Gastroesophageal sphincter (tissue), 3 donors: Measurements from ENCODE around the gene HOXD8.

ENCODE experiments used
- CTCF ChIP-seq, 4 experiments: fragments of 200-600 bp in 2 of 4; fragments of 450-650 bp in 2 of 4; sonication (generic) in 1 of 4; IDR thresholded peaks; one replicate each; pipeline ENCODE4 v1.5.1; 2017 to 2019; ENCODE audit warnings: antibody characterized with exemption in 4 of 4, mild to moderate bottlenecking in 2 of 4, moderate library complexity in 2 of 4
- EP300 ChIP-seq: sonication (generic); formaldehyde crosslinking; IDR thresholded peaks from one replicate; pipeline ENCODE4 v1.6.1; 2017; ENCODE audit warnings: antibody characterized with exemption, mild to moderate bottlenecking
- POLR2A ChIP-seq, 2 donors: fragments of 450-650 bp; IDR thresholded peaks; one replicate each; pipeline ENCODE4 v1.6.1; 2017; ENCODE audit warnings: antibody characterized with exemption in 2 of 2, mild to moderate bottlenecking in 2 of 2, moderate library complexity in 1 of 2

GRCh38 chr2:176169711-176170110 lies 40.2 kb downstream of the HOXD8 start:
- TF ChIP-seq EP300 (no peak), CTCF (IDR thresholded peaks at IDR 0.05) (no peak), POLR2A (IDR thresholded peaks at IDR 0.05) (no peak)
